ENCODE results near the gene POM121.
"Not testable (repeated sequence)": the region's sequence is repeated elsewhere in the genome, so short reads cannot be mapped to it uniquely, and the experiment has no call there.

The POM121 gene

GRCh38 chr7:72974781-72975180 is 49.9 kb downstream of the POM121 start:
- DNase-seq (ENCODE audit: low read depth in 1 of 2, low spot score in 1 of 2); in situ Hi-C loops (cut with HindIII; ENCODE audit: low pct_unique_long_range_greater_than_20kb, low sequenced_read_pairs): not testable (repeated sequence)

- DNase-seq (ENCODE audit: low read depth in 1 of 2, low spot score in 1 of 2); in situ Hi-C loops (cut with HindIII; ENCODE audit: low pct_unique_long_range_greater_than_20kb, low sequenced_read_pairs): not testable (repeated sequence)
These were observed 50.9 kb downstream of the POM121 start for GRCh38 chr7:72975656-72976286.

GRCh38 chr7:72976434-72976833 is 51.5 kb downstream of the POM121 start:
- DNase-seq (ENCODE audit: low read depth in 1 of 2, low spot score in 1 of 2); in situ Hi-C loops (cut with HindIII; ENCODE audit: low pct_unique_long_range_greater_than_20kb, low sequenced_read_pairs): not testable (repeated sequence)

- in situ Hi-C loops (cut with HindIII; ENCODE audit: low pct_unique_long_range_greater_than_20kb, low sequenced_read_pairs); DNase-seq (ENCODE audit: low read depth in 1 of 2, low spot score in 1 of 2): not testable (repeated sequence)
These were observed 55.5 kb downstream of the POM121 start for GRCh38 chr7:72980382-72980781.

GRCh38 chr7:72982084-72982483 is 57.2 kb downstream of the POM121 start:
- in situ Hi-C loops (cut with HindIII; ENCODE audit: low pct_unique_long_range_greater_than_20kb, low sequenced_read_pairs): not testable (repeated sequence)

GRCh38 chr7:72990146-72990913 is 65.4 kb downstream of the POM121 start:
- DNase-seq (ENCODE audit: low read depth in 1 of 2, low spot score in 1 of 2); in situ Hi-C loops (cut with HindIII; ENCODE audit: low pct_unique_long_range_greater_than_20kb, low sequenced_read_pairs): not testable (repeated sequence)

More at GRCh38 chr7:72982084-72982483, 57.2 kb downstream of the POM121 start:
- not testable (repeated sequence) for DNase-seq (ENCODE audit: low read depth in 1 of 2, low spot score in 1 of 2)

GRCh38 chr7:72995484-72995883 is 70.6 kb downstream of the POM121 start:
- in situ Hi-C loops (cut with HindIII; ENCODE audit: low pct_unique_long_range_greater_than_20kb, low sequenced_read_pairs): not testable (repeated sequence)

GRCh38 chr7:72997447-72997846 is 72.6 kb downstream of the POM121 start:
- DNase-seq (ENCODE audit: low read depth in 1 of 2, low spot score in 1 of 2); in situ Hi-C loops (cut with HindIII; ENCODE audit: low pct_unique_long_range_greater_than_20kb, low sequenced_read_pairs): not testable (repeated sequence)

More at GRCh38 chr7:72995484-72995883, 70.6 kb downstream of the POM121 start:
- DNase-seq (ENCODE audit: low read depth in 1 of 2, low spot score in 1 of 2): not testable (repeated sequence)

- DNase-seq (ENCODE audit: low read depth in 1 of 2, low spot score in 1 of 2); in situ Hi-C loops (cut with HindIII; ENCODE audit: low pct_unique_long_range_greater_than_20kb, low sequenced_read_pairs): not testable (repeated sequence)
These were observed 73.1 kb downstream of the POM121 start for GRCh38 chr7:72997887-72998468.

All from T47D (cell line).